ENCODE data around the gene KIAA0753. TPM values are rescaled to one million over a fixed set of nuclear protein-coding genes. Genes with fewer than 3 reads are reported as not detected.

Gene KIAA0753
- total RNA-seq, 1 experiment from 2014 or later, result 6.9 TPM

DNA sequence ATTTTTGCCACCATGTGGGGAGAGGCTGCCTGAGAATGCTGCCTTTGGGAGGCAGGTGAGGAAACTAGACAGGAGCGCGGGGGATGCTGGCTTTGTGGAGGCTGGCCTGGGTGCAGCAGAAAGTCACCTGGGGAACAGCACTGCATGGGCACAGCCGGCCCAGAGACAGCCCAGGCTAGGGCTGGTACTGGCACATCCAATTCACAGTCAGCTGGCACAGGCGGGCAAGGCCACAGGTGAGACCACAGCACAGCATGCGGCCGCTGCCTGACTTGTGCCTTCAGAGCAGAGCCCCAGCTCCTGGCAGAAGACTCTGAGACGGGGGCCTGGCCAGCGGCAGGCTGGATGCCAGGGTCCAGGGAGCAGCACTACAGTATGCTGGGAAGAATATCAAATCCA, 67.5 kb downstream of the KIAA0753 start:
- intact Hi-C loops (cut with micrococcal nuclease), result no loop called here
- no peak for TF ChIP-seq EZH2 (IDR thresholded peaks at IDR 0.05; ENCODE audit: low read length, unreplicated experiment)
- TF ChIP-seq, protein P1, sequence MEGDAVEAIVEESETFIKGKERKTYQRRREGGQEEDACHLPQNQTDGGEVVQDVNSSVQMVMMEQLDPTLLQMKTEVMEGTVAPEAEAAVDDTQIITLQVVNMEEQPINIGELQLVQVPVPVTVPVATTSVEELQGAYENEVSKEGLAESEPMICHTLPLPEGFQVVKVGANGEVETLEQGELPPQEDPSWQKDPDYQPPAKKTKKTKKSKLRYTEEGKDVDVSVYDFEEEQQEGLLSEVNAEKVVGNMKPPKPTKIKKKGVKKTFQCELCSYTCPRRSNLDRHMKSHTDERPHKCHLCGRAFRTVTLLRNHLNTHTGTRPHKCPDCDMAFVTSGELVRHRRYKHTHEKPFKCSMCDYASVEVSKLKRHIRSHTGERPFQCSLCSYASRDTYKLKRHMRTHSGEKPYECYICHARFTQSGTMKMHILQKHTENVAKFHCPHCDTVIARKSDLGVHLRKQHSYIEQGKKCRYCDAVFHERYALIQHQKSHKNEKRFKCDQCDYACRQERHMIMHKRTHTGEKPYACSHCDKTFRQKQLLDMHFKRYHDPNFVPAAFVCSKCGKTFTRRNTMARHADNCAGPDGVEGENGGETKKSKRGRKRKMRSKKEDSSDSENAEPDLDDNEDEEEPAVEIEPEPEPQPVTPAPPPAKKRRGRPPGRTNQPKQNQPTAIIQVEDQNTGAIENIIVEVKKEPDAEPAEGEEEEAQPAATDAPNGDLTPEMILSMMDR (conservative IDR thresholded peaks at IDR 0.05; ENCODE audit: low read depth, low read length), result no peak
- no peak for TF ChIP-seq EZH2phosphoT487 (IDR thresholded peaks at IDR 0.05; ENCODE audit: borderline replicate concordance, low read length)
- H3K4me2 ChIP-seq (ENCODE audit: low read length), result no peak overlapping the region
- CTCF ChIA-PET, result no interaction called here
- H3K27ac ChIP-seq (ENCODE audit: low read length), result no peak overlapping the region
- no peak overlapping the region for H3K9ac ChIP-seq (ENCODE audit: low read length)
- H4K20me1 ChIP-seq (ENCODE audit: low read length), result no peaks in the 10 kb centered on the region
- no peak for DNase-seq
- H2AFZ ChIP-seq (ENCODE audit: low read length), result no peak overlapping the region
- no TSS peak for BruUV-seq (replicated peaks)
- no peaks in the 10 kb centered on the region for H3F3A ChIP-seq (ENCODE audit: low read length, unreplicated experiment)
- no peaks in the 10 kb centered on the region for H3K36me3 ChIP-seq (ENCODE audit: low read depth, low read length)
- POLR2A ChIA-PET (ENCODE audit: unreplicated experiment), result no interaction called here
- H3K9me2 ChIP-seq (replicated peaks; ENCODE audit: low read length), result no peaks in the 10 kb centered on the region
- H3K4me1 ChIP-seq (ENCODE audit: insufficient read depth, low read length), result no peaks in the 10 kb centered on the region
- H3K4me3 ChIP-seq (ENCODE audit: low read length), result no peak overlapping the region
- H3K79me2 ChIP-seq (ENCODE audit: low read length), result no peaks in the 10 kb centered on the region
- no peak for ATAC-seq
- no peaks in the 10 kb centered on the region for H3K27me3 ChIP-seq (ENCODE audit: low read length)
- no peaks in the 10 kb centered on the region for H3K9me3 ChIP-seq (ENCODE audit: low read length)

DNA sequence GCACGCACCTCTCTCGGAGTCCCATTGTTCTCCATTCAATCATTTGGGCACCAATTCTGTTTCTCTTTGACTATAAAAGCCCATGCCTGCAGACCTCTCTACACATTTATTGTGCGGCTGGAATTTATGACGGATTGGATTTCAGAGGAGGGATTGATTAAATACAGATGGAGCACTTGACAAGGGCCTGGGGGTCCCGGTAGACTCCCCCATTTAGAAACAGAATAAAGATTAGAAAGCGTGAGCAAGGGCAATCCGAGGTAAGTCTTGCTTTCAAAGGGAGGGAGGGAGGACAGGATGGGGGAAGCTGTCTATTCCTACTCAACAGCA, 69.1 kb downstream of the KIAA0753 start:
- Histone ChIP-seq H3F3A (ENCODE audit: low read length, unreplicated experiment) (no peaks in the 10 kb centered on the region), H3K9ac (ENCODE audit: low read length) (no peak overlapping the region), H4K20me1 (ENCODE audit: low read length) (no peaks in the 10 kb centered on the region), H3K9me3 (ENCODE audit: low read length) (no peaks in the 10 kb centered on the region), H3K4me1 (ENCODE audit: insufficient read depth, low read length) (no peaks in the 10 kb centered on the region), H3K79me2 (ENCODE audit: low read length) (no peaks in the 10 kb centered on the region), H3K4me3 (ENCODE audit: low read length) (no peak overlapping the region), H3K27me3 (ENCODE audit: low read length) (no peaks in the 10 kb centered on the region), H2AFZ (ENCODE audit: low read length) (no peak overlapping the region), H3K27ac (ENCODE audit: low read length) (no peak overlapping the region), H3K9me2 (replicated peaks; ENCODE audit: low read length) (no peaks in the 10 kb centered on the region), H3K4me2 (ENCODE audit: low read length) (no peak overlapping the region), H3K36me3 (ENCODE audit: low read depth, low read length) (no peaks in the 10 kb centered on the region)
- TF ChIP-seq EZH2 (IDR thresholded peaks at IDR 0.05; ENCODE audit: low read length, unreplicated experiment) (no peak), EZH2phosphoT487 (IDR thresholded peaks at IDR 0.05; ENCODE audit: borderline replicate concordance, low read length) (no peak)
- TF ChIP-seq, protein P1 (conservative IDR thresholded peaks at IDR 0.05; ENCODE audit: low read depth, low read length), result no peak
- no TSS peak for BruUV-seq (replicated peaks)
- DNase-seq (no peak), ATAC-seq (no peak)
- POLR2A ChIA-PET (ENCODE audit: unreplicated experiment), result no interaction called here
- CTCF ChIA-PET, result no interaction called here
- intact Hi-C loops (cut with micrococcal nuclease), result no loop called here

DNA sequence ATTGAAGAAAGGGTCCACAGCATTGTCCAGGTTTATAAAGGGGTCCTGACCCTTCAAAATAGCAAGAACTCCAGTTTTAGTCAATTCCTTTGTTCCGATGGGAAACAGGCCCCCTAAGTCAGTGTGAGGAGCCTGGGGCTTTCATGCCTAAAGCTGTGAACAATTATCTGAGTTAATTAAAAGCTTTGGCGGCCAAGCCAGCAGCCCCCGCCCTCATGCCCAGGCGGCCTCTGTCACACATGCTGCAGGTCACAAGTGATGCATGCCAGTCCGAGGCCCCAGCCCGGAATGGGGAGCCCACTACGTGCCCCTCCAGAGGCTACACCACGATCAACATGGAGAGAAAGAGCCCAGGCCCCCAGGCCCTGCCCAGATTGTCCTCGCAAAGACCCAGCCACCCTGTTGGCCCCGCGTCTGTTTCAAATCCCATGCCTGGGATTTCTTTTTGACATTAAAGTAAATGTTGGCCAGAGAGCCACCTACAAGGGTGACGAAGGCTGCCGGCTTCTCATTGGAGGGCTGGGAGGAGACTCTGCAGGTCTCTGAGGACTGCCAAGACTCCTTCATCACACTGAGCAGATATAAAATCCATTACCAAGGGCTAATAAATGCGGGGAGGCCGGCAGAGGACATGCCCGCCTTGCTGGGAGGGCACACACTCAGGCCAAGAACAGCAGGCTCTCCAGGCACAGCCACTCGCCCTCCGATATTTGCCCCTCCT, 69.6 kb downstream of the KIAA0753 start:
- Histone ChIP-seq H3K27me3 (ENCODE audit: low read length) (no peaks in the 10 kb centered on the region), H2AFZ (ENCODE audit: low read length) (no peak overlapping the region), H3K9me2 (replicated peaks; ENCODE audit: low read length) (no peaks in the 10 kb centered on the region), H3K4me3 (ENCODE audit: low read length) (no peak overlapping the region), H3K9me3 (ENCODE audit: low read length) (no peaks in the 10 kb centered on the region), H3K9ac (ENCODE audit: low read length) (no peak overlapping the region), H3K4me2 (ENCODE audit: low read length) (no peak overlapping the region), H3K36me3 (ENCODE audit: low read depth, low read length) (no peaks in the 10 kb centered on the region), H3F3A (ENCODE audit: low read length, unreplicated experiment) (no peaks in the 10 kb centered on the region), H3K4me1 (ENCODE audit: insufficient read depth, low read length) (no peaks in the 10 kb centered on the region), H4K20me1 (ENCODE audit: low read length) (no peaks in the 10 kb centered on the region), H3K79me2 (ENCODE audit: low read length) (no peaks in the 10 kb centered on the region), H3K27ac (ENCODE audit: low read length) (no peak overlapping the region)
- TF ChIP-seq EZH2 (IDR thresholded peaks at IDR 0.05; ENCODE audit: low read length, unreplicated experiment) (no peak), EZH2phosphoT487 (IDR thresholded peaks at IDR 0.05; ENCODE audit: borderline replicate concordance, low read length) (no peak)
- TF ChIP-seq, protein P1 (conservative IDR thresholded peaks at IDR 0.05; ENCODE audit: low read depth, low read length), result no peak
- intact Hi-C loops (cut with micrococcal nuclease), result no loop called here
- ATAC-seq (no peak), DNase-seq (no peak)
- ChIA-PET CTCF (no interaction called here), POLR2A (ENCODE audit: unreplicated experiment) (no interaction called here)
- no TSS peak for BruUV-seq (replicated peaks)
